ENCODE measurements around the gene GPC1. TPM values are rescaled to one million over a fixed set of nuclear protein-coding genes. Genes with fewer than 3 reads are reported as not detected.

Gene GPC1
- total and polyA plus RNA-seq, 2 of the 4 experiments (the other 2 are of a cell fraction): 16.0 to 211 TPM

DNA sequence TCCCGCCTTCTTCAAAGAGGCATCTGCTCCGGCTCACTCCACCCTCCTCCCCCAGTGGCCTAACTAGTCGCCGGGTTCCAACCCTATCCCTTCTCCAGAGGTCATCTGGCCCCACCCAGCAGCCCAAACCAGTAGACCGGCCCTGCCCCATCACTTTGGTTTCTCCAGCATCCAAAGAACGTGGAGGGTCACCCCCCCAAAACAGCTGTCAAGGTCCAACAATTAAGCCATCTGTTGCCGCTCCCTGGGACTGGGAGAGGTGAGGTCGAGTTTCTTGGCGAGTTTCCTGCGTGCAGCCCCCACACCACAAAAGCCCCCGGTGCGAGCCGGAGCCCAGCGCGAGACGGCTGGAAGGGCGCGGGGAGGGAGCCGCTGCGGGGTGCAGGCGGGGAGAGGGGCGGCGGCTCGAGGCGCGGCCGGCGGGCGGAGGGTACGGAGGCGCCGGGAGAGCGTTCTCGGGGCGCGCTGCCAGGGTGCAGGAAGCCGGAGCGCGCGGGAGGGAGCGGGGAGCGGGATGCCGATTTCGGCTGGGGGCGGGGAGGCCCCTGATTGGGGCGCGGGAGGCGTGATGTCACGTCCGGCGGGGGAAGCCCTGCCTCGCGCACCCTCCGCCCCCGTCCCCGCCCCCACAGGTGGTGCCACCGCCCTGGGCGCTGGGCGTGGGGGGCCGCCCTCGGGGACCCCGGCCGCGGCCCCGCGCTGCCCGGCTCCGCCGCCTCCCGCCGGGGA lies 571 bp upstream of the GPC1 start:
- 1% methylated on average over 13 of the region's 71 CpGs; no CpG with 5 or more reads in 1 of the 2 experiments for WGBS, 2 experiments (ENCODE audit: extremely low coverage in 2 of 2, insufficient read length in 1 of 2)
- intact Hi-C loops (cut with micrococcal nuclease) (loop anchor here (1.0 to 5.0 kb wide), 3 partner anchors 50 to 373 kb away; no protein-coding TSS in a partner anchor), in situ Hi-C loops (cut with MboI; ENCODE audit: low sequenced_read_pairs) (loop anchor here (5.0 kb wide), 1 partner anchor 203 kb away; no protein-coding TSS in a partner anchor)

More for the DNA sequence above, 571 bp upstream of the GPC1 start:
- Histone ChIP-seq H3K9me1 (ENCODE audit: insufficient read depth, low read length) (peaks cover 18% of the 10 kb centered on the region), H2BK15ac (ENCODE audit: low read depth, low read length) (peak overlapping the region; percentile 80; the same call in 1 of the 3 replicates), H3K9ac (ENCODE audit: low read depth, low read length) (peak overlapping the region; percentile 70), H3K4ac (ENCODE audit: low read depth, low read length) (peak overlapping the region; percentile 98), H3K56ac (ENCODE audit: extremely low read depth, insufficient read depth, low read length) (peak overlapping the region; percentile 75), H2AK5ac (ENCODE audit: low read depth, low read length) (peak overlapping the region; percentile 96), H4K5ac (ENCODE audit: low read depth, low read length) (peak overlapping the region; percentile 28), H3K27me3 (ENCODE audit: control insufficient read depth, insufficient read depth, low read length) (no peaks in the 10 kb centered on the region), H3K23ac (ENCODE audit: low read depth, low read length) (peak overlapping the region; percentile 95), H3K79me1 (ENCODE audit: low read depth in 1 of 2, low read length in 2 of 2) (peaks cover 0 to 54% of the 10 kb centered on the region in 2 experiments; a peak in 2 of 4 replicates), H3K4me2 (ENCODE audit: low read depth, low read length) (peak overlapping the region; percentile 72), H3K27ac (ENCODE audit: insufficient read depth, low read length) (peak overlapping the region; percentile 93), H3K4me1 (ENCODE audit: control insufficient read depth, insufficient read depth, low read length) (peaks cover 30% of the 10 kb centered on the region), H4K8ac (ENCODE audit: low read depth in 2 of 2, low read length in 2 of 2) (peak overlapping the region; percentile 67 to 99), H4K20me1 (ENCODE audit: insufficient read depth, low read length) (peaks cover 33% of the 10 kb centered on the region), H2BK20ac (ENCODE audit: low read depth, low read length) (peak overlapping the region; percentile 43; the same call in 1 of the 2 replicates), H3K36me3 (ENCODE audit: control insufficient read depth, insufficient read depth, low read length) (peaks cover 2% of the 10 kb centered on the region; the same call in 1 of the 2 replicates), H2AFZ (replicated peaks; ENCODE audit: low read length, poor library complexity) (peak overlapping the region; percentile 88), H4K91ac (ENCODE audit: insufficient read depth, low read depth, low read length) (peak overlapping the region; percentile 94), H3K14ac (replicated peaks; ENCODE audit: low read depth, low read length) (peak overlapping the region; percentile 68), H3K4me3 (ENCODE audit: insufficient read depth, low read depth, low read length) (peak overlapping the region; percentile 52), H2BK5ac (ENCODE audit: low read depth, low read length, poor library complexity, severe bottlenecking) (peak overlapping the region; percentile 92), H3K18ac (ENCODE audit: low read depth, low read length) (peak overlapping the region; percentile 52; the same call in 1 of the 2 replicates), H2BK120ac (ENCODE audit: low read depth, low read length) (peak overlapping the region; percentile 83), H3K9me3 (ENCODE audit: control insufficient read depth, insufficient read depth, low read length) (no peaks in the 10 kb centered on the region), H2AK9ac (replicated peaks; ENCODE audit: low read depth, low read length, poor library complexity) (peak overlapping the region; percentile 98)
- ATAC-seq (ENCODE audit: low read depth): peak; percentile 73
- peak; percentile 88 for DNase-seq
- dilution Hi-C loops (cut with HindIII; ENCODE audit: low sequenced_read_pairs, unreplicated experiment): no loop called here
- ChIA-PET CTCF (interaction anchor here (1.0 kb wide), 1 partner anchor 11 kb away, joined by 3 read pairs; no protein-coding TSS in a partner anchor), POLR2A (ENCODE audit: unreplicated experiment) (interaction anchor here (0.6 kb wide), 1 partner anchor 47 kb away, joined by 3 read pairs; no protein-coding TSS in a partner anchor)
- BruUV-seq (replicated peaks): no TSS peak
- TF ChIP-seq MAFK (IDR thresholded peaks at IDR 0.05; ENCODE audit: low read depth, low read length) (no peak), MAZ (IDR thresholded peaks at IDR 0.05; ENCODE audit: borderline replicate concordance, low read depth, low read length) (peak; percentile 86; the same call in 1 of the 2 replicates), CEBPB (IDR thresholded peaks at IDR 0.05; ENCODE audit: low read depth, low read length) (no peak)
- TF ChIP-seq, protein P1, sequence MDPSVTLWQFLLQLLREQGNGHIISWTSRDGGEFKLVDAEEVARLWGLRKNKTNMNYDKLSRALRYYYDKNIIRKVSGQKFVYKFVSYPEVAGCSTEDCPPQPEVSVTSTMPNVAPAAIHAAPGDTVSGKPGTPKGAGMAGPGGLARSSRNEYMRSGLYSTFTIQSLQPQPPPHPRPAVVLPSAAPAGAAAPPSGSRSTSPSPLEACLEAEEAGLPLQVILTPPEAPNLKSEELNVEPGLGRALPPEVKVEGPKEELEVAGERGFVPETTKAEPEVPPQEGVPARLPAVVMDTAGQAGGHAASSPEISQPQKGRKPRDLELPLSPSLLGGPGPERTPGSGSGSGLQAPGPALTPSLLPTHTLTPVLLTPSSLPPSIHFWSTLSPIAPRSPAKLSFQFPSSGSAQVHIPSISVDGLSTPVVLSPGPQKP (IDR thresholded peaks at IDR 0.05; ENCODE audit: borderline replicate concordance, low read depth, low read length): no peak
